HG02884 (cell line): Measurements from ENCODE around the gene ADIPOQ.
"Not testable (repeated sequence)": the region's sequence is repeated elsewhere in the genome, so short reads cannot be mapped to it uniquely, and the experiment has no call there.

Source experiments
- ATAC-seq: cut with Tn5 transposase; IDR thresholded peaks from one replicate; pipeline ENCODE4 v1.9.1; 2021; ENCODE audit warnings: mild to moderate bottlenecking, moderate library complexity; ENCODE audit not compliant: unreplicated experiment

The ADIPOQ gene

GRCh38 chr3:186870421-186871201 lies 28.1 kb downstream of the ADIPOQ start:
- no peak for ATAC-seq

GRCh38 chr3:186871403-186871924 lies 29.0 kb downstream of the ADIPOQ start:
- ATAC-seq, result no peak

GRCh38 chr3:186873796-186874195 lies 31.3 kb downstream of the ADIPOQ start:
- not testable (repeated sequence) for ATAC-seq

- not testable (repeated sequence) for ATAC-seq
Measured at GRCh38 chr3:186874216-186874615, 31.7 kb downstream of the ADIPOQ start.

- ATAC-seq, result not testable (repeated sequence)
Measured at GRCh38 chr3:186874841-186875240, 32.3 kb downstream of the ADIPOQ start.

GRCh38 chr3:186875708-186876107 lies 33.2 kb downstream of the ADIPOQ start:
- ATAC-seq, result no peak

GRCh38 chr3:186879781-186880180 lies 37.3 kb downstream of the ADIPOQ start:
- ATAC-seq, result no peak

GRCh38 chr3:186880406-186880805 lies 37.9 kb downstream of the ADIPOQ start:
- ATAC-seq, result no peak

GRCh38 chr3:186882150-186882524 lies 39.6 kb downstream of the ADIPOQ start:
- ATAC-seq, result no peak

GRCh38 chr3:186882881-186883685 lies 40.6 kb downstream of the ADIPOQ start:
- ATAC-seq, result no peak

GRCh38 chr3:186883686-186884058 lies 41.2 kb downstream of the ADIPOQ start:
- no peak for ATAC-seq

GRCh38 chr3:186884868-186885267 lies 42.4 kb downstream of the ADIPOQ start:
- not testable (repeated sequence) for ATAC-seq

- no peak for ATAC-seq
Measured at GRCh38 chr3:186886202-186886981, 43.9 kb downstream of the ADIPOQ start.

- ATAC-seq, result not testable (repeated sequence)
Measured at GRCh38 chr3:186887507-186887938, 45.0 kb downstream of the ADIPOQ start.

GRCh38 chr3:186888569-186888968 lies 46.1 kb downstream of the ADIPOQ start:
- ATAC-seq, result no peak

- ATAC-seq, result not testable (repeated sequence)
Measured at GRCh38 chr3:186889698-186890097, 47.2 kb downstream of the ADIPOQ start.

GRCh38 chr3:186890911-186891310 lies 48.4 kb downstream of the ADIPOQ start:
- ATAC-seq, result no peak

GRCh38 chr3:186893071-186893470 lies 50.6 kb downstream of the ADIPOQ start:
- not testable (repeated sequence) for ATAC-seq

- no peak for ATAC-seq
Measured at GRCh38 chr3:186895406-186895805, 52.9 kb downstream of the ADIPOQ start.

- ATAC-seq, result no peak
Measured at GRCh38 chr3:186896006-186896405, 53.5 kb downstream of the ADIPOQ start.

GRCh38 chr3:186896875-186897274 lies 54.4 kb downstream of the ADIPOQ start:
- no peak for ATAC-seq
